GM18519 (cell line): Measurements from ENCODE around the gene NKX3-2.
A peak's percentile ranks its signal among the peaks of the same experiment; 100 is the strongest.
"Not testable (repeated sequence)": the region's sequence is repeated elsewhere in the genome, so short reads cannot be mapped to it uniquely, and the experiment has no call there.

Source experiments
- ATAC-seq: cut with Tn5 transposase; IDR thresholded peaks from one replicate; pipeline ENCODE4 v1.9.1; 2021; ENCODE audit warnings: mild to moderate bottlenecking, moderate library complexity; ENCODE audit not compliant: unreplicated experiment, low FRiP score

NKX3-2 gene

DNA sequence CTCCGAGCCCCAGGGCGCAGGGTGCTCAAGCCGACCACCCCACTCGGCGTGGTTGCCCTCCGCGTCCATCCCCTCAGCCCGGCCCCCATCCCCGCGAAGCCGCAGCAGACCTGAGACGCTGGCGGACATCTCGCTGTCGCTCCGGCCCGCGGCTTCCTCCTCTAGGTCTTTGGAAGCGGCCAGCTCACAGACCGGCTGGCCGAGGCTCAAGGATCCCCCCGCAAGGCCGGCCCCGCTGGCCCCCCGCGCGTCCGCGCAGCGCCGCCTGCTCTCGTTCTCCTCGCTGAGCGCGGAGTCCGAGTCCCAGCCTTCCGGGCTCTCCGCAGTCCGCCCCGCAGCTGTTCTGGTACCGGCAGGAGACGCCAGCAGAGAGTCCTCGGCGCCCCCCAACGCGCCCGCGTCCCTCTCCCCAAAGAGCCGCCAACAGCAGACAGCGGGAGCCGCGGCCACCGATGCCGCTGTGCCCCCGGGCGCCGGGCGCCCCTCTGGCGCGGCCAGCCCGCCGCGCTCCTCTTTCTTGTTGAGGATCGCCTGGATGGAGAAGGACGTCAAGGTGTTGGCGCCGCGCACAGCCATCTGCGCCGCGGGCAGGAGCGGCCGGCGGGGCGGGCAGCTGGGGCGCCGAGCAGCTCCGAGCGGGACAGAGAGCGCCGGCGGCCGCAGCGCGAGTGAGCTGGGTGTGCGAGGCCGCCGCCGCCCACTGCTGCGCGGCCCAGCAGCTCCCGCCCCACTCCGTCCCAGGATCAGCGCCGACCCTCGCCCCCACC is at the start of gene NKX3-2:
Gene NKX3-2, minus strand, starts transcription at position 670 of the 767 bp plus-strand sequence. Its CDS starts 94 bp downstream, at position 576.
- ATAC-seq, result no peak

DNA sequence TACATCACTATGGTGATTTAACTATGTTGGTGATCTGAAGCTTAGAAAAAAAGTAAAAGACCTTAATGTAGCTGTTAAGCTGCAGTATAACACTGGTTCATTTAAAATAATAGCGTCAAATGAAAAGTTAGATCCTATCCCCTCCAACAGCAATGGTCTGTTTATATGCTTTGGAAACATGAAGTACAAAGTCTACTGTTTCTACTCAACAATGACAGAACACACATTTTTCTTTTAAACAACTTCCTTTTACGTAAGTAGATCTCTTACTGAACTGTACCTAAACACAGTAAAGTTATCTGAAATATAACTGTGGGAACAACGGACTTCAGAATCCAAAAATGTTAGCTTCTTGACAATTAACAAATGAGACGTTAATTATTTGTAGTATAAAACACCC is 47.9 kb upstream of the NKX3-2 start:
- ATAC-seq, result no peak

DNA sequence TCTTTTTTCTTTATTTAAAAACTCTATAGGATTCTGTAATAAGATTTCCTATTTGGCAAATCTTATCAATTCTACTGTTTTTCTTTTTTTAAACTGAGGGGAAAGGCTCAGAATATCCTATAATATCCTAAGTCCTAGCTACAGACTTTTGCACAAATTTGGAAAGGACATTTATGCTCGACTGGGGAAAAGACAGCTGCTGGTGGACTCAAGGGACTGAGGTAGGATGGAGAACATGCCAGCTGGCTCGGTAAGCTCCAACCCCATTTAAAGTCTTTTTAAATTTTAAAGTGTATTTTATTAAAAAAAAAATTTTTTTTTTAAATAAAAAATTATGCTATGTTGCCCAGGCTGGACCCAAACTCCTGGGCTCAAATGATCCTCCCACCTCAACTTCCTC is 46.5 kb upstream of the NKX3-2 start:
- ATAC-seq, result no peak

DNA sequence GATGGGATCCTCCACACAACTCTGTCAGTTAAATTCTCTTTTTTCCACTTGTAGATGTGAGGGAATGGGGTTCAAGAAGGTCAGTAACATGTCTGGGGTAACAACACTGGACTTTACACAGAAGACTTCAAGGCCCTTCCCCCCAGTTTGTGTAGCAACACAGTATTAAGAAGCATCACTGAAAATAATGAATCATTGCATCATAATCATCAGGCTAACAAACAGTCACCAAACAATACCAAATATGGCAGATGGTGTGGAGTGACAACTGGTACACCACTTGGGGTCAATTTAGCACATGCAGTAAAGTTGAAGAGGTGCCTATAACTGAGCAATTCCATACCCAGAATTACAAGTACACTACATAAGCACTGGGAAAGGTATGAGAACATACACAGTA is 44.6 kb upstream of the NKX3-2 start:
- no peak for ATAC-seq

DNA sequence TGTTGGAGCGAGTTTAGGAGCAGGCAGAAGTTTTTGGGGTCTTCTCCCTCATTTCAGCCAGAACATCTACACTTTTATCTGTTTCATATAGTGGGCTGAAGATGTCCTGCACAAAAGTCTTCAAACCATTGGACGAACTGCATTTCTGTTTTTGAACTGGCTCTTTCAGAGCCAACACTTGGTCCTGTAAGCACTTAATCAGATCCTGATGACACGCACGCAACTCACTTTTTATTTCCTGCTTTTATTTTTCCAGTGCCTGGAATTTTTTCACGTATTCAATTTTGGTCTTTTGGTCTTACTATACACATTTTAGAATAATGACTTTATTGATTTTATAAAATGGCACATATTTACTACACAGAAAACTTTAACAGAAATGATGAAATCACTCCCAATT is 40.2 kb upstream of the NKX3-2 start:
- ATAC-seq, result no peak

DNA sequence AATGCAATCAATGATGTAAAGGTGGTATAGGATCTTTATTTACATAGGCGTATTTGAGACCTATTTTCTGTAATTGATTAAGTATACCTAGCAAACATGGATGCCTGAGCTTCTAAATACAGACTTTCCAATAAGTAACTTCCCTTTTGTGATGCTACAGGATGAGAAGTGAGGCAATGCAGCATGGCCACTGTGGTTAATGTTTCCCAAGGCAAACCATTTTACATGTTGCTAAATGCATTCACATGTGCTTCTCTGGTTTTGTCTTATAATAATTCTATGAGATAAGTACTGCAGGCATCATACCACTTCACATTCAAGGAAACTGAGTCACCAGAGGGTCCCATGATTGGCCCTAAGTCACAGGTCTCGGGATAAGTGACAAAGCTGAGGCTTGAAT is 35.7 kb upstream of the NKX3-2 start:
- no peak for ATAC-seq

DNA sequence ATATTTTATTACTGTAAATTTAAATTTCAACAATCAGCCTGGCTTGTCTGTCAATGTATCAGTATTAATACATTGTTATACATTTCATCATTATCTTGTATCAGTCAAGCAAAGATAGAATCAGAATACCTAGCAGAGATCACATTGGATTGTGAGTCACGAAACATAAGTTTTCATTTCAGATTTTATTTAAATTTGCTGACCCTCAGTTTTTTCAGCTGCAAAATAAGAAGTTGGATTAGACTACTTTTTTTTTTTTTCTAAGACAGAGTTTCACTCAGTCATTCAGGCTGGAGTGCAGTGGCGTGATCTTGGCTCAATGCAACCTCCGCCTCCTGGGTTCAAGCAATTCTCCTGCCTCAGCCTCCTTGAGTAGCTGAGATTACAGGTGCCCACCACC is 33.4 kb upstream of the NKX3-2 start:
- no peak for ATAC-seq

DNA sequence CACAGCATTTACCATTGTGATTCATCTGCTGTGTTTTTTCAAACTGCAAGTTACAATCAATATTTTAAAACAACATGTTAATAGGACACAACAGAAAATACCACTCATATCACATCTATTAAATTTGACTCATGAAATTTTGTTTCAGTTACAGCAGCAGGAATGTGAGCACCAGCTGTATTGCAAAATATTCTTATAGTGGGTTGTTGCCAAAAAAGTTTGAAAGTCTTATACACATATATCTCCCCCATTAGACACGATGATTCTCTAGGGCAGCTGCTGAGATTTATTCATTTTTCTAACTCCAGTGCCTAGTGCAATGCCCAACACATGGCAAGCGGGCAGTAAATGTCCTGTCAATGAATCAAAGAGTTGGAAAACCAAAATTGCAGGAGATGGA is 26.6 kb upstream of the NKX3-2 start:
- no peak for ATAC-seq

DNA sequence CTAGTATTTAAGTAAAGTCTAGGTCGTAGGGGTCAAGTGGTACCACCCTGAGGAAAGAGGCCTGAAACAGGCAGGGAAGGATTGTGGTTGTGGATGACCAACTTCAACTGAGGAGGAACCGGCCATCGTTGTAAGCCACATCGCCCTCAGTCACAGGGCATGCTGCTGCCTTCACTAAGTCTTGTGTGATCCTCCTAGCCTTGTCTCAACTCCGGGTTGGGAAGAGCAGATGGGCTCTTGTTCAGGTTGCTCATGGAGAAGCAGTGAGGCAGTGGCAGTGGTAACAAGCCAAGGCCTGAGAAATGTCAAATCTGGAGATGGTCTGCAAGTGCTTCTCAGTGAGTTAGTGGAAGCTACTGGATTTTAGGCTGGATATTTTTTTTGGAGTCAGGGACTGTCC is 22.8 kb upstream of the NKX3-2 start:
- no peak for ATAC-seq

DNA sequence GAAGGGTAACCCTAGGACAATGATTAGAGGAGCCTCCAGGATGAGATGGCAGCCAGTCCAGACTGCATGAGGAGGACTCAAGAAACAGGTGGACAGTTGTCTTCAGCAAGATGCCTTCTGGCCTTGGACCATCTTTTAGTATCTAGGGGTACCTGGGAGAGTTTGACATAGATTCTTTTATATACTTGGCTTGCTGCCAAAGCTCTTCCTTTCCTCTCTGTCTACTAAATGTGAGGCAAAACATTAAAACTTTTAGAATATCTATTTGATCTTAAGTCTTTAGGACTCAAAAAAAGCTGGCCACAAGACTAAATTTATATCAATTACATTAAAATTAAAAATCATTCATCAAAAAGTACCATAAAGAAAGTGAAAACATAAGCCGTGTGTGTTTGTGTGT is 18.6 kb upstream of the NKX3-2 start:
- no peak for ATAC-seq

DNA sequence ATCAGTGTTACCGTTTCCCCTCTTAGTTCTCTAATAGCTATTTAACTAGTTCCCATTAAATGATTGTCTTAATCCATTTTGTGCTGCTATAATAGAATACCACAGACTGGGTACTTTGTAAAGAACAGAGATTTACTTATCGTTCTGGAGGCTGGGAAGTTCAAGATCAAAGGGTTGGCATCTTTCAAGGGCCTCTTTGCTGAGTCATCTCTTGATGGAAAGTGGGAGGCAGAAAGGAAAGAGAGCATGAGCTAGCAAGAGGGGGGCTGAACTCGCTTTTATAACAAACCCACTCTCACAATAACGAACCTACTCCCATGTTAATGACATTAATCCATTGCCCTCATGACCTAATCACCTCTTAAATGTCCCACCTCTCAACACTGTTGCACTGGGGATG is 17.4 kb upstream of the NKX3-2 start:
- no peak for ATAC-seq

DNA sequence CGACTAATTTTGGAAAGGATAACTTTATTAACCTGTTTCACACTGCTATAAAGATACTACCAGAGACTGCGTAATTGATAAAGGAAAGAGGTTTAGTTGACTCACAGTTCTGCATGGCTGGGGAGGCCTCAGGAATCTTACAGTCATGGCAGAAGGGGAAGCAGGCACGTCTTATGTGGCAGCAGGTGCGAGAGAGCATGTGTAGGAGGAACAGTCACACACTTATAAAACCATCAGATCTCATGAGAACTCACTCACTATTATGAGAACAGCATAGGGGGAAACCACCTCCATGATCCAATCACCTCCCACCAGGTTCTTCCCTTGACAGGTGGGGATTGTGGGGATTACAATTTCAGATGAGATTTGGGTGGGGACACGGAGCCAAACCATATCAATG is 15.8 kb upstream of the NKX3-2 start:
- not testable (repeated sequence) for ATAC-seq

DNA sequence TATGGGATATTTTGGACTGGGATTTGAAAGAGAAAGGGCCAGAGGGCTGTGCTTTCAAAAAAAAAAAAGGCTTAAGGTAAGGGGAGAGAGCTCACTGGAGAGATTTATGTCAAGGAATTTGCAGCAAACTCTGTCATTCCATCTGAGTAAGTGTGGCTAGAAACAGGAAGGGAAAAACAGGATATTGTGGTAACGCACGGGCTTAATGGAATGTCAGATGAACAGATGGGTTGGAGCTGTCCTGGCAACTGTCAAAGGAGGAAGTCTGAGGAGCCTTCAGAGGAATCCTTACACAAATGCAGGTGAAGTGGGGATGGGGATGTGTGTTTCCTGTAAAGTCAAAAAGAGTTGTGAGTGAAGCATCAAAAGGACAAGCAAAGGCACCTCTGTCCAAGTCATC is 15.1 kb upstream of the NKX3-2 start:
- no peak for ATAC-seq

DNA sequence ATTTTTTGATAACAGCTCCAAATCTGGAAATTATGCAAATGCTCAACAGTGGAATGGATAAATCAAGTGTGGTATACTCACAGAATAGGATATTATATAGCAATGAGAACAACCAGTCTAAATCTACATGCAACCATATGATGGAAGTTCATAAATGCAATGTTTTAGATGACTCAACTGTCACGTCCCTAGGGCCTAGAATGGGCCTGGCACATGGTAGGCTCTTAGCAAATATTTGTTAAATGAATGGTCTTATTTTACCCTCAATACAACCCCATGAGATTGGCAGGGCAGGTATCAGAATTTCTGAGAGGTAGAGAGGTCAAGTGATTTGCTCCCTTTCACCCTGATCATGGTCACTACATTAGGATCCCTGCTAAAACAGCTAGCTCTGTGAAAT is 14.6 kb upstream of the NKX3-2 start:
- no peak for ATAC-seq

DNA sequence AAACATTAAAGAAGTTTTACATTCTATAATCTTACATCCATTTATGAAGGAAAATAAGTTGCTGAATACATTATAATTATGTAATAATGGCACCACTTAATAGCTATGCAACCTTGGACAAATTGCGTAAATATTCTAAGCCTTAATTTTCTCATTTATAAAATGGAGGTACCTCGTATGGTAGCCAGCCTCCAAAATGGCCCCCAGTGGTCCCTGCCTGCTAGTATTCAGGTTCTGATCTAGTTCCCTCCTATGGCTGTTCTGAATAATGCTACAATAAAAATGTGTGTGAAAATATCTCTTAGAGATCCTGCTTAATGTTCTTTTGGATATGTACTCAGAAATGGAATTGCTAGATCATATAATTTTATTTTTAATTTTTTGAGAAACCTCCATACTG is 11.0 kb upstream of the NKX3-2 start:
- no peak for ATAC-seq

DNA sequence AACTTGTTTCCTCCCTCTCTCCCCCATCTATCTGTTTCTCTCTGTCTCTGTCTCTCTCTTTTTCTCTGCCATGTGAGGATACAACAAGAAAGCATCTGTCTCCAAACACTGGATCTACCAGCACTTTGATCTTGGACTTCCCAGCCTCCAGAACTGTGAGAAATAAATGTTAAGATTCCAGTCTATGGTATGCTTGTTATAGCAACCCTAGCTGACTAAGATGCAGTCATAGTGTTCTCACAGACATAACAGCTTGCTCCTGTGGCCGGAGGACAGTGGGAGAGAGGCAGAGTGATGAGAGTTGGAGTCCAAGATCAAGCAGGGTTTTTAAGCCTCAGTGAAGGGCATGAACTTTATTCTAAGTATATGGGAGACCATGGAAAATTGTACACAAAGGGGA is 8.8 kb upstream of the NKX3-2 start:
- ATAC-seq, result no peak

DNA sequence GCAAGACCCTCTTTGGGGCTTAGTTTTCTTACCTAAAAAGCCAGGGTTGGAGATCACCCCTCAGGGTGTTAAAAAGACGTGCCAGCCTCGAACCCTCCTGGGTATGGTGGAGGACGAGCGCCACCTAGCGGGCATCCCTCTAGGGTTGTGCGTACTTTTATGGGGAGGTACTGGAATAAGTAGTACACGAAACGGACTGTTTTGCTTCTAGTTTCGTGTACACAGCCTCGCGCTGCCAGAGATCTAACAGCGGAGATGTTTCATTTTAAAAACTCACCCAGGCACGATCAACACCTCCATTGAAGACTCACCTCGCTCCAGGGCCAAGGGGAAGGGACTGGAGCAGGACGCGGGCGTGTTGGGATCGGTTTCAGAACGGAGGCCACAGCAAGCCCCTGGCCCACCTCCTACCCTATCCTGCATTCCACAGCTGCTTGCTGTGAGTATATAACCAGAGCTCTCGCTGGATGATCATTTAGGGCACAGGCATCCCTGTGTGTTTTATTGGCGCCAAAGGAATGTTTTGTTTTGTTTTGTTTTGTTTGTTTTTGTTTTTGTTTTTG is 4.8 kb upstream of the NKX3-2 start:
- ATAC-seq, result peak; percentile 65

DNA sequence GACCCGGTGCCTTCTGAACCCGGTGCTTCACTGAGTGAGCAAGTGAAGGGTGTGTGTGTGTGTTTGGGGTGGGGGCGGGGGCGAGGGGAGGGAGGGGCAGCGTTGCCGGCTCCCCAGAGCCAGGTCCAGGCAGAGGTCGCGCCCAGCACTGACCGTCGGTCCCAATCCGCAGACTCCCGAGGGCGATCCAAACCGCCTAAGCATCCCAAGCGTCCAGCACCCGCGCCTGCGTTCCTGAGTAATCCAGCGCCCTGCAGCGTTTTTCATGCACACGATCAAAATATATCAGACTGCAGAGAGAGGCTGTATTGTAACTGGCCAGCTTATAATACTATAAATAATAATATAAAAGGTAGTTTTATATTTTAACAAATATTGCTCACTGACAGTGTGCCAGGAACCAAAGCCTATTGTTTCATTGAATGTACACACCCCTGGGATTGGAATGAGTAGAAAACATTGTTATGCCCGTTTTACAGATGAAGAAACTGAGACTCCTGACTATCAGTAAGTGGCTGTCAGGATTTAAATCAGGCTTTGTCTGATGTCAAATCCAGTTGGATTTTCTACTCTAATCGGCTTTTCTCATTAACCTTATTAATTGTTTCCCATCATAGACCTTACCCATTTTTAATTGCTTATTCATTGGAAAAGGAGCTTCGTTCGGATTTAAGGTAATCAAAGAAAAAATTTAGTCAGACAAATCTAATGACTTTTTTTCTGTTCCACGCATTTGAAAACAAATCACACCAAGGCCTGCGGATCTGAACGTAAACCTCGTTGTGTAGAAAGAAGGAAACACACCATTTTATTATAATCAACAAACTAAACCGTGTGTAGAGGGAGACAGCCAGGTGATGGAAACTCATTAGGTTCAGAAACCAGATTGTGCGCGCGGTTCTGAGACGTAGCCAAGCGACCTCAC is 4.0 kb upstream of the NKX3-2 start:
- no peak for ATAC-seq

DNA sequence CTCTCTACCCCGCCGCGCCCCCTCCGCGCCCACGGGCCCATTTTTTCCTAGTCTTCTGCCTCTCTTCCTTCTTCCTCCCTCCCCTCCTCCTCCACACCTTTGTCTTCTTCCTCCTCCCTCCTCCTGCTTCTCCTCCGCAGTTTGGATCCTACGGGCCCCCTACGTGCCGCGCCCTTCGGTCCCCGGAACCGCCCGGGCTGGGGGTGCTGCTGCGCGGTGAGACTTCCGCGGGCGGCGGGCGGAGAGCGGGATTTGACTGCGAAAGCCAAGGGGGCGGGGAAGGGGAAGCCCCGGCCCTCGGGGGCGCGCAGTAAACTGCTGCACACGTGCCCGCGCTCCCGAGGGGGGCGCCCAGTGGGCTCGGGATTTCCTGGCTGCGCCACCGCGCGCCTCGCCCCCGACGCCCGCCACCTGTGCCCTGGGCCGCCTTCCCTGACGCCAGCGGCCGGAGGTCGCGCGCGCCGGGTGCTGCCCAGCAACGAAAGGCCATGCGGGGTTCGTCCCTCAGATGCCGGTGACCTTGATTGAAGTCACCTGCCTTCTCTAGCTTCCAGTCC is 3.3 kb upstream of the NKX3-2 start:
- no peak for ATAC-seq

DNA sequence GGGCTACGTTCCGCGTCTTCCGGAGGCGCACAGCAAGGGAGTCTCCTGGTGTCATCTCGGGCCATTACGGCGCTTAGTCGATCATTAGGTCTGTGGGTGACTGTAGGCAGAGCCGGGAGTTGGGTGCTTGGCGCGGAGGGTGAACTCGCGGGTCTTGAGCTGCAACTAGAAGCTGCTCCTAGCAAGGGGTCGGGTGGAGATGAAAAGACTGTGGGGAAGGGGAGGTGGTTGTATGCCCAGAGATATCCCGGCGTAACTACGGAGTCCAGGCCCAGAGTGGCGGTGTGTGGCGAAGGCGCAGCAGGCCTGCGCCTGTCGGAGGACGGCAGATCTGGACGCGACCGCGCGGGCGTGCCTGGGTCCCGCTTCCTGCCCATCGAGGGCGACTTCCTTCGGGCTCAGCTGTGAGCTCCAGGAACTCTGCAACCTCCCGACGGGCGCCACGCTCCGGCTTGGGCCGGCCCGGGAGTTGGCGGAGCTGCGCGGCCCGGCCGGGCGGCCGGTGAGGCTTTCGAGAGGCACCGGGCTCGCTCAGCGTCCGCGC is 2.7 kb upstream of the NKX3-2 start:
- no peak for ATAC-seq
